Hindlimb muscle (tissue), 1 donor: ENCODE measurements around the gene HOMER2. TPM values are rescaled to one million over a fixed set of nuclear protein-coding genes. Genes with fewer than 3 reads are reported as not detected.

Source experiments
- polyA plus RNA-seq: library from polyadenylated mRNA; unstranded; fragments of 120-200 nt; gene quantifications from one replicate; pipeline ENCODE4 v1.2.1, GENCODE V29; 2013; ENCODE audit not compliant: insufficient read length

The HOMER2 gene
- polyA plus RNA-seq, 1 donor = 22.4 TPM

Other genes with a start within 250 kb of the HOMER2 start
- 0.59 TPM for gene AP3B2, start 242.8 kb downstream of the HOMER2 start, polyA plus RNA-seq
- gene FSD2, start 146.7 kb downstream of the HOMER2 start, polyA plus RNA-seq = 44.5 TPM
- gene WHAMM, start 143.1 kb downstream of the HOMER2 start, polyA plus RNA-seq = 10.8 TPM
- gene RAMAC, start 33.5 kb upstream of the HOMER2 start, polyA plus RNA-seq = 27.2 TPM
- gene C15orf40, start 58.9 kb upstream of the HOMER2 start, polyA plus RNA-seq = 17.9 TPM
- gene BTBD1, start 114.5 kb upstream of the HOMER2 start, polyA plus RNA-seq = 134 TPM
- gene TM6SF1, start 154.9 kb upstream of the HOMER2 start, polyA plus RNA-seq = 57.6 TPM